ENCODE results near the gene SFXN5. TPM values are rescaled to one million over a fixed set of nuclear protein-coding genes. Genes with fewer than 3 reads are reported as not detected.

Gene SFXN5
- total RNA-seq, 1 donor from 2014 or later, result 13.7 TPM

DNA sequence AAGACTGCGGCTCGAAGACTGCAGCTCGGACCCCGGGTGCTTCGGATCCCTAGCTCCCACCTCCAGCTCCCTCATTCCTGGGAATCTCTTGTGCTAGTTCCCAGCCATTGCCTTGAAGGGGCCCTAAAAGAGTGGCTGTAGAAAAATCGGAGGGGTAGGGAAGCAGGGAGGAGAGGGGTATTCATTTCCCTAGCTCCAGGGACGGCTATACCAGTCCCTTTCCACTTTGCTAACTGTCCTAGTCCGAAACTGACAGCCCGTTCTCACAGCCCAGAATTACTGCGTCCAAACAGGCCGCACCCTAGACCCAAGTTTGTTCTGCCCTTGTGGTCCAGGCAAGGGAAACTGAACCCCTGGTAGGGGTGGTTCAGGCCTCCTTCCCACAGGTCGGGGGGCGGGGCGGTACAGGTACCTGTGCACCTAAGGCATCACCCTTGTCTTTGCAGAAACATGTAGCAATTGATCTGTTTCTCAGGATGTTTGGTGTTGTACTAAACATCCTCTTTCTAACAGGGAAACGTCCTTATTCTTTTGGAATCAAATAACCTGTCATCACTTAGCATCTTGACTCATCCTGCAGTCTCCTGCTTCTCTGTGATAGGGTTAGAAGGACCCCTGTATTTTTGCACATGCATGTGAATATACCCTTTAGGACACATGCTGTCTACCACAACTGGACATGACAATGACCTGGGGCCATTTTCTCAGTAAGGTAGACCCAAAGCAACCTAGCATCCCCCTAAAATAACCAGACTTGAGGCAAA, 150.2 kb downstream of the SFXN5 start:
- no peak for DNase-seq
- no peak overlapping the region for H3K27ac Mint-ChIP-seq (ENCODE audit: unreplicated experiment)
- no peaks in the 10 kb centered on the region for H3K36me3 Mint-ChIP-seq (ENCODE audit: unreplicated experiment)
- peaks cover 2% of the 10 kb centered on the region for H3K4me1 Mint-ChIP-seq (ENCODE audit: low read depth, unreplicated experiment)
- TF ChIP-seq, protein P1, sequence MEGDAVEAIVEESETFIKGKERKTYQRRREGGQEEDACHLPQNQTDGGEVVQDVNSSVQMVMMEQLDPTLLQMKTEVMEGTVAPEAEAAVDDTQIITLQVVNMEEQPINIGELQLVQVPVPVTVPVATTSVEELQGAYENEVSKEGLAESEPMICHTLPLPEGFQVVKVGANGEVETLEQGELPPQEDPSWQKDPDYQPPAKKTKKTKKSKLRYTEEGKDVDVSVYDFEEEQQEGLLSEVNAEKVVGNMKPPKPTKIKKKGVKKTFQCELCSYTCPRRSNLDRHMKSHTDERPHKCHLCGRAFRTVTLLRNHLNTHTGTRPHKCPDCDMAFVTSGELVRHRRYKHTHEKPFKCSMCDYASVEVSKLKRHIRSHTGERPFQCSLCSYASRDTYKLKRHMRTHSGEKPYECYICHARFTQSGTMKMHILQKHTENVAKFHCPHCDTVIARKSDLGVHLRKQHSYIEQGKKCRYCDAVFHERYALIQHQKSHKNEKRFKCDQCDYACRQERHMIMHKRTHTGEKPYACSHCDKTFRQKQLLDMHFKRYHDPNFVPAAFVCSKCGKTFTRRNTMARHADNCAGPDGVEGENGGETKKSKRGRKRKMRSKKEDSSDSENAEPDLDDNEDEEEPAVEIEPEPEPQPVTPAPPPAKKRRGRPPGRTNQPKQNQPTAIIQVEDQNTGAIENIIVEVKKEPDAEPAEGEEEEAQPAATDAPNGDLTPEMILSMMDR (IDR thresholded peaks at IDR 0.05; ENCODE audit: partially characterized antibody, unreplicated experiment), result no peak
- H3K27me3 Mint-ChIP-seq (ENCODE audit: unreplicated experiment), result peaks cover 42% of the 10 kb centered on the region
- H3K4me3 Mint-ChIP-seq (ENCODE audit: unreplicated experiment), result peak overlapping the region; percentile 25
- peaks cover 14% of the 10 kb centered on the region for H3K9me3 Mint-ChIP-seq (ENCODE audit: unreplicated experiment)

DNA sequence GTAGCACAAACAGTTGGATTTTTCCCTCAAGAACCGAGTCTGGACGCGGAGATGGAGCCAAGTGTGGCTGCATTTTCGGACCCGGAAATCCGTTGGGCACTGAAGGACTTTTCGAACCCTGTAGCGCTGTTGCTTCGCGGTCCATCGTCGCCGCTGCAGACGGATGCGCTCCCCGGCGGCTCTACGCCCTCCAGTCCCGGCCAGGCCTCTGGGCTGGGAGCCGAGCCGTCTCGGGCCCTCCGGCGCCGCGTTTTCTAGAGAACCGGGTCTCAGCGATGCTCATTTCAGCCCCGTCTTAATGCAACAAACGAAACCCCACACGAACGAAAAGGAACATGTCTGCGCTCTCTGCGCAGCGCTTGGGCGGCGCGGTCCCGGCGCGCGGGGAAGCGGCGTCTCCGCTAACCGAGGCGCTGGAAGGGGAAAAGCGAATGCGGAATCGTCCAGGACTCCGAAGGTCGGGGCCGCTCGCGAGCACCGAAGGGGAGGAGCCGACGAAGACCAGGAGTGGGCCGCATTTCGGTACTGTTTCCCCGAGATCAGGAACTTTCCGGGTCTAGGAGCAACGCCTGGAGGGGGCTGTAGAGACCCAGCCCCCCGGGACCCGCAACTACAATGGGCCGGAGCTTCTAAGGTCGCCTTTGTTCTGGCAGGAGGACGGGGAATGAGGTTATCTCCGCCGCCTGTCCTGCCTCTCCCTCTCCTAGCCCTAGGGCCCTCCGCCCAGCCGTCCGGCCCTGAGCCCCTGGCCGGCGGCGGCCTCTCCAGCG, 151.0 kb downstream of the SFXN5 start:
- H3K4me3 Mint-ChIP-seq (ENCODE audit: unreplicated experiment), result peak overlapping the region; percentile 79
- TF ChIP-seq, protein P1 (IDR thresholded peaks at IDR 0.05; ENCODE audit: partially characterized antibody, unreplicated experiment), result no peak
- peak; percentile 76 for DNase-seq
- H3K9me3 Mint-ChIP-seq (ENCODE audit: unreplicated experiment), result peaks cover 13% of the 10 kb centered on the region
- H3K4me1 Mint-ChIP-seq (ENCODE audit: low read depth, unreplicated experiment), result peaks cover 2% of the 10 kb centered on the region
- no peak overlapping the region for H3K27ac Mint-ChIP-seq (ENCODE audit: unreplicated experiment)
- no peaks in the 10 kb centered on the region for H3K36me3 Mint-ChIP-seq (ENCODE audit: unreplicated experiment)
- H3K27me3 Mint-ChIP-seq (ENCODE audit: unreplicated experiment), result peaks cover 41% of the 10 kb centered on the region

DNA sequence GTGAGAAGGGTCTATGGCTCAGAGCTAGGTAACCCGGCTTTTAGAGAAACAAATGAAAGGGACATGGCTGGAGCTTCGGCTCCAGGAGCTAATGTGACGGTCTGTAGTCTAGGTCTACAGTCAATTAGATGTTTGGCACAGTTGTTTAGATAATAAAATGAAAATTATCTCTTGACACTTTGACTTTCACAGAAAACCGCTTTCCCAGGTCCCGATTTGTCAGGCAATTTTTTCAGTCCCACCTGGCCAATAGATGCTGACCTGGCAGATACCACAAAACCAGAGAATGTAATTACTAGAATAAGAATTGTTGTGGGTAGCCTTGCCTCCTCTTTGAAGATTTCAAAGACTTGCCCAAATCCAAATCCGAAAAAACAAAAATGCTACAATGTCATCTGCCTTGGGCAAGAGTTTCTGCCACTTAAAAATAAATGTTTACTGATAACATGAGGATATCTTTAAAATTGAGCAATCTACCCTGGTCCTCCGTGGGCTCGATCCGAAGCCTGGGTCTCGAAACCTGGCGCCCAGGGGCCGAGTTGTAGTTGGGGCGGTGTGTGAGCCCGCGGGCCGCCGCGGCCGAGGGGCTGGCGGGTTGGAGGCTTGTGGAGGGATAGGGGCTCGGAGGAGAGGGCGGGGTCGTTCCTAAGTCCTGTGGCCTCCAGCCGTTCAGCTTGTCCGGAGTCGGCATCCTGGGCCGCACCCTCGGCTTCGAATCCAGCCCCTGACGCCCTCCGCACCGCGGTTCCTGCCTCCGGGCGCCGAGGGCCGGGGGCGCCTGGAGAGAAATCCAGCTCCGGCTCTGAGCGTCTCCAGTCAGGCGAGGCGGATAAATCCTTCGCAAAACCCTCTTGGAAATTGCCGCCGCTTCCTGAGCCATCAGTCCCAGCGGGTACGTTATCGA, 151.8 kb downstream of the SFXN5 start:
- peak overlapping the region; percentile 79 for H3K4me3 Mint-ChIP-seq (ENCODE audit: unreplicated experiment)
- no peaks in the 10 kb centered on the region for H3K36me3 Mint-ChIP-seq (ENCODE audit: unreplicated experiment)
- peaks cover 42% of the 10 kb centered on the region for H3K27me3 Mint-ChIP-seq (ENCODE audit: unreplicated experiment)
- TF ChIP-seq, protein P1 (IDR thresholded peaks at IDR 0.05; ENCODE audit: partially characterized antibody, unreplicated experiment), result no peak
- peaks cover 13% of the 10 kb centered on the region for H3K9me3 Mint-ChIP-seq (ENCODE audit: unreplicated experiment)
- peak; percentile 44 for DNase-seq
- H3K27ac Mint-ChIP-seq (ENCODE audit: unreplicated experiment), result no peak overlapping the region
- peaks cover 2% of the 10 kb centered on the region for H3K4me1 Mint-ChIP-seq (ENCODE audit: low read depth, unreplicated experiment)

DNA sequence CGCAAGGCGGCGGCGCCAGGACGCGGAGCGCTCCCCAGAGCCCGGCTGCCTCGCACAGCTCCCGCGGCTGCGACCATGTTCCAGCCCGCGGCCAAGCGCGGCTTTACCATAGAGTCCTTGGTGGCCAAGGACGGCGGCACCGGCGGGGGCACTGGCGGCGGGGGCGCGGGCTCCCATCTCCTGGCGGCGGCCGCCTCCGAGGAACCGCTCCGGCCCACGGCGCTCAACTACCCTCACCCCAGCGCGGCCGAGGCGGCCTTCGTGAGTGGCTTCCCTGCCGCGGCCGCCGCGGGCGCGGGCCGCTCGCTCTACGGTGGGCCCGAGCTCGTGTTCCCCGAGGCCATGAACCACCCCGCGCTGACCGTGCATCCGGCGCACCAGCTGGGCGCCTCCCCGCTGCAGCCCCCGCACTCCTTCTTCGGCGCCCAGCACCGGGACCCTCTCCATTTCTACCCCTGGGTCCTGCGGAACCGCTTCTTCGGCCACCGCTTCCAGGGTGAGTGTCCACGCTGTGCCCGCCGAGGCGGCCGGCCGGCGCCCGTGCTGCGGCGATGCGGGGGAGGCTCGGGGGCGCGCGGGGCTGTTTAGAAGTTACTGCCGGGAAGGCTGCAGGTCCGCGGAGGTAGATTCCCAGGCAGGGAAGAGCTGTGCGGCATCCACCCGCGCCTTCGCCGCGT, 153.5 kb downstream of the SFXN5 start:
- H3K4me1 Mint-ChIP-seq (ENCODE audit: low read depth, unreplicated experiment), result peaks cover 8% of the 10 kb centered on the region
- peaks cover 11% of the 10 kb centered on the region for H3K9me3 Mint-ChIP-seq (ENCODE audit: unreplicated experiment)
- H3K27me3 Mint-ChIP-seq (ENCODE audit: unreplicated experiment), result peaks cover 45% of the 10 kb centered on the region
- no peak overlapping the region for H3K4me3 Mint-ChIP-seq (ENCODE audit: unreplicated experiment)
- TF ChIP-seq, protein P1 (IDR thresholded peaks at IDR 0.05; ENCODE audit: partially characterized antibody, unreplicated experiment), result no peak
- H3K27ac Mint-ChIP-seq (ENCODE audit: unreplicated experiment), result no peak overlapping the region
- peak; percentile 53 for DNase-seq
- H3K36me3 Mint-ChIP-seq (ENCODE audit: unreplicated experiment), result no peaks in the 10 kb centered on the region
